Measurements from ENCODE around the gene GMDS.

Gene GMDS

DNA sequence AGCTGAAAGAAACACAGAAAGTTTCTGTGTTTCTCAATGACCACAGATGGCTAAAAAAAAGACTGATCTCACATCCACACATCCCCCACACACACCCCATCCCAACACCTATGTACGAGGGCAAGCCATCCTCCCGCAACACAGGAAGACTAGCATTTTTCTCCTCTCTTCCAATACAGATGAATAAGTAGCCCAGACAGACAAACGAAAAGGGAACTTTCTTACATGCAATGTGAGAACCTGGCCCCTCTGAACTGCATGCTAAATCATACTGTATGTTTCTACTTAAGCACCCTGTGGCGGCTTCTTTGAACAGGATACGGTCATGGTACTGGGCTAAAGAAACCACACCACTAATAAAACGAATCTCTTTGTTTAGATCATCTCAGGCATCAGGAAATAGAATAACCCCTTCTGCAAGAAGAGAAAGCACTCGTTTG is 116.2 kb downstream of the GMDS start:
- DNase-seq: no peak

DNA sequence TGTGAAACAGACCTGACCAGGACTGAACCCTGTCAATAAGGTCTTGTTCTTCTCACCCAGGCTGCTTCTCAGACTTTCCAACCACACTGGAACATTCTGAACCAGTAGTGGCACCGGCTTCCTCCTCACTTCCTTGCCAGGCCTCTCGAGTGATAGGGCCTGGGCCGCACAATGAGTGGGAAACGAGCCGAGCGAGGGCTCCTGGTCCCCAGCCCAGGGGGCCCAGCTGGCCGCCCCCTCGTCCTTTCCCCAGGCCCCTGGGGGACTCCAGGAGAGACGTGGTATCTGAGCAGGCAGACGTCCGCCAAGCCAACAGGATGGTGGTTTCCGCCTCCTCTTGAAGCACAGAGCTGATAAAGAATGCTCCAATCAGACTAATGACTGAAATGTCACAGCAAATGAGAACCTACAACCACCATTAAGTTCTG is 117.9 kb downstream of the GMDS start:
- DNase-seq: no peak

DNA sequence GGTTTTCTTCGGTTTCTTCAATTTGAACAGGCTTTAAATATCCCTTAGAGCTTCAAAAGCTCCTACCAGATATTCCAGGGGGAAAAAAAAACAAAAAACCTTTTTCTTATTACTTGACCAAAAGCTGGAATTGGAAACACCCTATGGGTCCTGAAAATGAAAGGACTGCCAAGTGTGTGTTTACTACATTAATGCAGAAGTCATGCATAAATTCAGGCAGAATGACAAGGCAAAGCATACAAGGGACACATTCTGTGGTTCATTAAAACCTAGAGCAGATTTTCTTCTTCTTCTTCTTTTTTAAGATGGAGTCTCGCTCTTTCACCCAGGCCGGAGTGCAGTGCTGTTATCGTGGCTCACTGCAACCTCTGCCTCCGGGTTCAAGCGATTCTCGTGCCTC is 119.1 kb downstream of the GMDS start:
- DNase-seq: no peak

DNA sequence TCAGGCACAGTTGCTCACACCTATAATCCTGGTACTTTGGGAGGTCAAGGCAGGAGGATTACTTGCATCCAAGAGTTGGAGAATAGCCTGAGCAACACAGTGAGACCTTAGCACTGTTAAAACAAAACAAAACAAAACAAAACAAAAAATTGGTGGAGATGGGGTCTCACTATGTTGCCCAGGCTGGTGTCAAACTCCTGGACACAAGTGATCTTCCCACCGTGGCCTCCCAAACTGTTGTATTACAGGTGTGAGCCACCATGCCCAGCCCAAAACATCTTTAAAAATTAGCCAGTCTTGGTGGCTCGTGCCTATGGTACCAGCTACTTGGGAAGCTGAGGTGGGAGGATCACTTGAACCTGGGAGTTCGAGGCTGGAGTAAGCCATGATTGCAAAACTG is 120.2 kb downstream of the GMDS start:
- no peak for DNase-seq

DNA sequence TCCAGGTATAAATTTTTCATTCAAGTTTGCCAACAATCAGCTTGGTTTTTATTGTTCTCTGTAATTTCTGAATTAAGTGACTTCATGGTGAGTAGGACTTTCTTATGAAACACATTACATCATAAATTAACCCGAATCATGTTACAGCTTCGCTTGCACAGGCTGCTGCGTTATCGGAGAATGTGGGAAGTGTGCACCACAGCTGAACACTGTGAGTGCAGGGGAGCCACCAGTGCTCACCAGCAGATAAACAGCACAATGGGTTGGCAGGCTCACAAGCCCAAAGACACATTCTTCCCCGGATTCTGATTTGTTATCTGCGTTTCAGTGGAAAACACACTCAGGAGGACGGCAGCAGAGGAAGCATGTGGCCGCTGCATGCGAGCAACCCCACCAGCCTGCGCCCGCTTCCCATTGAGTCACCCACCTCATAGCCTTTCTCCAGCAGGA is 121.1 kb downstream of the GMDS start:
- DNase-seq: no peak

DNA sequence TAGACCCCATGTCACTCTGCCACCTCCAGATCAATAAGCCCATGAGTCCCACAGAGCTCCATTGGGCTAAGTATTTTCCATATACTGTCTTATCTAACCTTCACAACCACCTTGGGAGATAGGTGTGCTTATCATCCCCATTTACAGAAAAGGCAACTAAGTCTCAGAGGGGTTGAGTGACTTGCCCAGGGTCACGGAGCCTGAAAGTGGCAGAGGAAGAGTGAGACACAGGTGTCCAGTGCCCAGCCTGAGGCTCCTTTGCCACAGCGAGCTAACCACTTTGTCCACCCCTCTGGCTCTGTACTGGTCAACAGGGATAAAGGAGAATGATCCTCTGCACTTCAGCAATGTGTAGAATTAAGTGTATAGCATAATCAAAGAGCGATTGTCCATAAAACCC is 124.5 kb downstream of the GMDS start:
- no peak for DNase-seq

DNA sequence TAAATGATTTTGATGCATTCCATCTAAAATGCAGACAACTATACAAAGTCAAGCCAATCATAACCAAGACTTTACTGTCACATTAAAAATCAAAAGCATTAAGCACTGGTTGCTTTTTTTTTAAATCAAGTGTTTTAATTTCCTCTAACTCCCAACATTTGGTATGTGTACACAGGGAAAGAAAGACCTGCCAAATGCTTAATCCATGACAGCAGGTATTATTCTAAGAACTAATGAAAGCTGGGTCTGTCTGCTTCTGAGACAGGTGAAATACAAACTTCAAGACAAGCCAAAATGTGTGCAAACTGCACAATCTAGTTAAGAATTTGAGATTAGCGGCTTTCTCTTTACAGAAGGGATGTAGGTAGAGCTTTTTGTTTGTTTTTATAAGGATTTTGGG is 126.1 kb downstream of the GMDS start:
- no peak for DNase-seq

DNA sequence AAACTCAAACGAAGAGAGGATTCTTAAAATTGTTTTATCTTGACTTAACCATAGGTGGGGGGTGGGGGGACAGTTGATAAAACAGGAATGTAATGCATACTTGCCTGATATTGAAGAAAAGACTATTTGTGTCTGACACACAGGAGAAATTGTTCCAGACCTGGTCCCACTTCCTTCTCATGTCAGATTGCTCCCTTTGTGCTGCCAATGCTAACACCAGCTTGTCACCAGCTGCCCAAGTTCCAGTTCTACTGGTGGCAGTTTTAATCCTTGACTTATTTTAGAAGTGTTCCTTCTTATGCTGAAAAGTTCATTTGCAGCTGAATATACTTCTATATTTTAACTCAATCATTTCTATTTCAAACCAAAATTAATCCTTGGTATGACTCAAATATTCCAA is 127.3 kb downstream of the GMDS start:
- no peak for DNase-seq

DNA sequence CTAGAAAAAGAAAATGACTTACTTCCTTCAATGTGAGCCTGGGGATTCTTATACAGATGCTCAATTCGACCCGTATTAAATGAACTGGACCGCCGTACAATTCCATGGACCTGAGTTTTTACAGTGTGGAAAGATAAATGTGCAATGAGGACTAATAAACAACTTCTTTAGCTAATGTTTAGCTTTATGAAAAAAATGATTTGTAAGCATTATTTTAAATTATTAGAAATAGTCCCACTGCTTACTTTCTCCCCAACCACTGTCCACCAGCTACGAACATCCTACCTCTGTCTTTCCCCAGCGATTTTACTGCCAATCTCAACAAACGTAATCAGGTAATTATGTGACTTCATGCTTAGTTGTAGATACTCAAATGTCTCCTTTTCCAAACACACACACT is 128.0 kb downstream of the GMDS start:
- no peak for DNase-seq

DNA sequence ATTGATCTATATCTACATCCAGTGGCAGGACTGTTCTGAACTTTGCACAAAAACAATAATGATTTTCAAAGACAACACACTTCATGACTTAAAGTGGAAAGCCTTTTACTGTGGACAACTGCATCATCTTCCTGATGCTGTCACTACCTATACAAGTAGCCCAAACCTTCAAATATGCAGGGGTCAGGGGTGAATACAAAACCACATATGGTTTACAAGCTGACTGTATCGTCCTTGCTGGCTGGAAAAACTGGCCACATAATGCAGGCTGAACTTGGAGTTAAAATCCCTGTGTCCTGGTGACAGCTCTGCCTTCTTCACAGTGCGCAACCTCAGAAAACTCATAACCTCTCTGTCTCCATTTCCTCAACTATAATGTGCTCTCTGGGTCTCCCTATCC is 128.9 kb downstream of the GMDS start:
- no peak for DNase-seq

DNA sequence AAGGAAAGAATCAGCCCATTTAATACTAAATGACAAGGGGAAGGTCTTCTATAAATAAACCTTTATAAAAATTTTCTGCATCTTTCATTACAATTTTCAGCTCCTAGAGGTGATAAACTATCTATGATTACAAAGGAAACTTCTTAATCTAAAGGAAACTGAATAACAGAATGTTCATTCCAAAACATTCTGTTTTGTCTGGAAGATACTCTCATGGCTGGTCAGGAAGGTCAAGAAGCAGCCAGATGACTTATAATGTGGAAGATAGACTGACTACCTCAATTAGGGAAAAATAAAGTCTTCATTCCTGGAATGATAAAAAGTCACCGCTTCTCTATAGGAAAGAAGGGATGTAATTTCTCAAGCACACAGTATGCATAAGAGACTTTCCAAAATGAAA is 131.3 kb downstream of the GMDS start:
- no peak for DNase-seq

DNA sequence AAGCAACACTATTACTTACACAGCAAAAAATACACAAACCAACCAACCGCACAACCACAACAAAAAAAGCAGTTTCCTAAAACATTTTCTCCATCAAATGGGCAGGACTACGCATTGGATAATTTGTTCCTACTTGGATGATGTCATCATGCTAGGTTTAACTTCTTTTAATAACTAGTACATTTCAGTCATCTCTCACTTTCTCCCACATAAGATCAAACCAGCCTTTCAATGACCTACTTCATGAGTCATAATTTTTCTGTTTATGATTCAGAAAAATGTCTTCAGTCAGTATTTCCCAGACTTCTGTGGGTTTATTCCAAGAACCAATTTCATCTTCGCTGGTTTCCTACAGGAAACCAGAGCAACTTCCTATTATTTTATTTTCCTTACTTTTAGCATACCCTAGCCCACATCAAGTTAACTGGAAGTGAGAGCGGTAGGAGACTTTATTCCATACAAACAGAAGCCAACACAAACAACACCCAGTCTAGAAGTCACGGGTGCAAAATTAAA is 134.2 kb downstream of the GMDS start:
- DNase-seq: no peak

DNA sequence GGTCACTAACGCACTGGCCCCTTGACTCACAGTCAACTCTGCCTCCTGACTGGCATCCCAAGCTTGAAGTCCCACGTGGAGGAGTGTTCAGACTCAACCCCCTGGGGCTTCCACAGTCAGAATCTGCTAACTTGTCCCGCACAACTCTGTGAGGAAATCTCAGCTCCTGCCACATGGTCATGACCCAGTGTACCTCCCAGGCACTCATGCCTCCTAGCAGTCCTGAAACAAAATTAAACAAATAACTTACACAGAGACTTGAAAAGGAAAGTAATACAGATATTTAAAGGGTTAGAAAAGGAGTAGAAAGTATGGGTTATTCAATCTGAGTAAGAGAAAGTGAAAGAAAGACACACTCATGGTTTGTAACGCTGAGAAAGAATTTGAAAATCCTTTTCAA is 134.9 kb downstream of the GMDS start:
- DNase-seq: no peak

DNA sequence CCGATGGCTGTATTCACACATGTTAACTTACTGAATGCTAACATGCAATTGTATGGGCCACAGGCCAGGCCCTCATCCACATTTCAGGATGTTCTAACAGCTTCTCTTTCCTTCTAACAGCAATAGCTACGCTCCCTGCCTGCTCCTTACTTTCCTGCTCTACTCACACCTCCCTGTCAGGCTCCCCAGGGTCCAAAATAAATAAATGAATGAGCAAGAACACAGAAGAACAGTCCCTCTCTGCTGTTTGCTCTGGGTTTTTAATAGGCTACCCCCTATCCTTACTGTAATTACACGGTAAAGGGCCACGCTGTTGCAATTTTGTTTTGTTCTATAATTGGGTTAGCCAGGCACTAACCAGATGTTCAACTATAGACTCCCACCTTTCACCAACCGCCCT is 135.6 kb downstream of the GMDS start:
- DNase-seq: peak; percentile 68

DNA sequence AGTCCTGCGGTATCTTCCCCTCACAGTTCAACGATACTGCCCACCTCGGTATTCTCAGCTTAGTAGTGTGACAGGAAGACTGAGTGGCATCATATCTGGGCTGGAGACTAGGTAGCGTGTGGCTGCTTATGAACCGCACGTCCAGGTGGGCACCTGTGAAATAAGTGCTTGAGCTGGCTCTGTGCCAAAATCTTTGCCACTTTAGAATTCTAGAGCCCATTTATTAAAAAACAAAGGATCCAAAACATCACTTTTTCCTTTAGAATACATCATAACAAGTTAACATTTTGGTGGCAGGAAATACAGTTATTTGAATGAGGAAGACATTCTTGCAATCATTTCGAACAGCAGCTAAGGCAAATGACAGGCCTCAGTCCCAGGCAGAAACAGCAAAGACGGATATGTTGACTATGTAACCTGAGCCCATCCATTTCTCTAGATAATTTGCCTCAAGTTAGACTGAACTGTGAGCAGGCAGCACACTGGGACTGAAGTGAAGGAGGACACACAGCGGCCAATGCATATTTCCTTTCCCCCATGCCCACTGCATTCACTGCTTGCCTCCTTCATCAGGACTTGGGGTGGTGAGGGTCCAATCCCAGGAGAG is 136.6 kb downstream of the GMDS start:
- DNase-seq: peak; percentile 89

DNA sequence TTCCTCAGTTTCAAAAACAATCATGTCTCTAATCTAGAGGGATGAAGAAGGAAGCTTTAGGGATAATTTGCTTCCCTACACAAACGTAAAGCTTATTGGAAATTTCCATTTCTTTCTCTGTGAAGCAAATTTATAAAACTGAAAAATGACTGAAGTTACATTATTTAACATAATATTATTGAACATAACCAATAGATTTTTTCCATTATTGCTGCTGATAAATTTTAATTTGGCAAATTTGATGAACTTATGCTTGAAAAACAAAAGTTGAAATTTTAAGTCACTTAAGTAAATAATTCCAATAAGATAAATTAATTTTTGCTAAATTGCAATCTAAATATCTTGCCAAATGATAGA is 140.9 kb downstream of the GMDS start:
- DNase-seq: no peak

DNA sequence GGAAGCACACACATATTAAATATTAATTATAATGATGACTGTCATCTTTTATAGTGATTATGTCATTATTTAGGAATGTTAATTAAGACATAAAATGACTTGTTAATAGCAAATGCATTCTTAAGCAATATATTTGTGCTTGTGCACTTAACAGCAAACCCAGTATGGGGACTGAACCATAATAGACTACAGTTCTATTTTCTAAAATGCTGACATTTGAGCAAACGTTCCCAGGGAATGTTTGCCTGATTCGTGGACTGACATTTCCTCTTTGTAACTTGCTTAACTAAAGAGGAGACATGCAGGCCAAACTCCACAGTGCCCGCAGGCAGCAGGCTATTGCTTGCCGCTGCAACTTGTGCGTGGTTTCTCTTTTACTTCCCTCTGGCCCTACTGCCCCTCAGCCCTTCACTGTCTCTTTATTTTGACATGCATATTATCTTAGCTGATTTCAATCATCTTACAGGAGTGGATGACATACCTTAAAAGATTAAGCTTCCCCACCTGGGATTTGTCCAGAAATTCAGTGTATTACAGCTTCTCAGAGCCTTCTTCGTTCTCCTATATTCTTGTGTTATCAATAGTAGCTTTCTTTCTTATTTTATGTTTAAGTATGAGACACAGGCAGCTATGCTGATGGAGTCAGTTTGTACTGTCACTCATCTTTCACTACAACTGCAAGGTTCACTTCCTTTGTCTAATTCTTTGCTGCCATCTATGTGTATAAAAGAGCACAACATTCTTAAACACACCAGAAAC is 141.5 kb downstream of the GMDS start:
- DNase-seq: peak; percentile 75

DNA sequence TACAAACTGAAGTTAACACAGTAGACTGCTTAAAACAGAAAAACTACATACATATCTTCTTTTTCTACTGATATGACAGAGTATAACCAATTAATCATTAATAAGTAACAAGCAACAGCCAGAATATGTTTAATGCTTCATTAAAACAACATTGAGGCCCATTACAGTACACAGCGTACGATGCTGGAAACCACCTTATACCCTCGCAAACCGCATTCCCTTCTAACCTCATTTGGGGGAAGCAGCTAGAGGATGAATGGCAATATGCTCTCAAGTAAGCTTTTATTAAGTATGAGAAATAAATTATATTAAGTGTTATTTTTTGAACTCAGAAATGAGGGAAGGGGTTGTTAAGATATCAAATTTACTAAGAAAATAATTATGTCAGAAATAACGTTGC is 142.4 kb downstream of the GMDS start:
- no peak for DNase-seq

DNA sequence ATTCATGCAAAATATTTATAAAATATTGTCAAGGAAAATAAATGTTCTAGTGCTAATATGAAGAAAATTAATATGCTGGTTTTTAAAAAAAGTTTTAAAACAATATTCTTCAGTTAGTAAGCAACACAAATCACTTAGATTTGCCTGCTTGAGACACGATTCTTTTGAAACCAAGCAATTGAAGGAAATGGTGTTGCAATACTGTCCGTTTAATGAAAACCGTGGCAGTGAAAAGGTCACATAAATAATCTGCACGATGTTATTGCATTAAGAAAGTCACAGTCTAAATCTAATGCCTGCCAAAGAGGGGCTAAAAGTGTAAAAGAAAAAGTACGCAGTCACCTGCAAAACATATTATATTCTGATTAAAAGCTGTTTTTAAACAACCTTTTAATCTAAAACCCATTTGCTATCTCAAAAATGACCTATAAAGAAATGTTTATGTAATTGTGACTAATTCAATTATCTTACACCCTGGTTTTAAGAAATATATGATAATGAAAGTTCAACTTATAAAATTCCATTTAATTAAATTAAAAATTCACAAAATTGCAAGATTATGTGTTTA is 143.0 kb downstream of the GMDS start:
- no peak for DNase-seq

DNA sequence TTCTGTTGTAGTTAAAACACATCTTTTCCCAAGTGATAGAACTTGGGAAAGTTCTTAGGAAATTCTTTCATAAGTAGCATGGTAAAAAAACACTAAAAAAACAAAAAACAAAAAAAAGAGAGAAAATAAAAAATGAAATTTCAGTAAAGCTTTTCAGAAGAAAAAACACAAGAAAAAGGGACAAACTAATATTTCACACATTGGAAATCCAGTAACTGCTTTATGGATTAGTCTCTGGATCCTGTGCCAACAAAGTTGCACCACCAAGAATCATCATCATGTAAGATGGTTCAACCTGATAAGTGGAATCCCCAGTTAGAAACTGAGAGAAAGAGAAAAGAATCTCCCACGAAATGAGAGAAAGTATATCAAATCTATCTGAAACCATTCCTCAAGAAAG is 144.2 kb downstream of the GMDS start:
- DNase-seq: no peak

DNA sequence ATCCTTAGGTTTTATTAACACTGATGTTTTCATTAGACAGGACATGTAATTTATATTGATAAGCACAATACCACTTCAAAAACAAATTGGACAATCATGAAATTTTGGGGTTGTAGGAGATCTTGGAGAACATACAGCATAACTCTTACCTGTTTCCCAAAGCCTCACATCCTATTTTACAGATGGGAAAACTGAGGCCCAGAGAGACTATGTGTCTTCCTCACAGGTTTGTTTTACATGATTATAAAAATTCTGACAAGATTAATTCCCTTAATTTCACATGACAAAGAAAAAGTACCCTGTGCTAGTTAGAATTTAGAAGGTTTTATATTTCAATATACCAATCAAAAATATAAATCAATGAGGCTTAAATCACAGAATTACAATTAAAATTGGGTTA is 145.5 kb downstream of the GMDS start:
- no peak for DNase-seq

DNA sequence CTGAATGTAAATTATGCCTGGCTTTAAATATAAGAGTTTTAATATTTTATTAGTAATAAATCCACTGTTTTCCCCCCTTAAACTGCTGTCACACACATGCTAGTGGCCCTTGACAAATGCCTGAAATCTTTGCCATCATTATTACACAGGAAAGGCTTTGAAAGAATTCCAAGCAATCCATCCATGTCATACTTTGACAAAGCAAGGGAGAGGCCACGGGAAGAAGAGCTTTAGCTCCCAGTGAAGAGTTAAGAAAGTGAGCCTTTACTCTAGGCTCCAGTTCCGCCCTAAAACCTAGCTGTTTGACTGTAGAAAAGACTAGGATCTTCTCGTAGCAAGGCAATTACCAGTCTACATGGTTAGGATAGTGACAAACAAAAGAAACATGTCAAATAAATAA is 147.9 kb downstream of the GMDS start:
- DNase-seq: no peak

DNA sequence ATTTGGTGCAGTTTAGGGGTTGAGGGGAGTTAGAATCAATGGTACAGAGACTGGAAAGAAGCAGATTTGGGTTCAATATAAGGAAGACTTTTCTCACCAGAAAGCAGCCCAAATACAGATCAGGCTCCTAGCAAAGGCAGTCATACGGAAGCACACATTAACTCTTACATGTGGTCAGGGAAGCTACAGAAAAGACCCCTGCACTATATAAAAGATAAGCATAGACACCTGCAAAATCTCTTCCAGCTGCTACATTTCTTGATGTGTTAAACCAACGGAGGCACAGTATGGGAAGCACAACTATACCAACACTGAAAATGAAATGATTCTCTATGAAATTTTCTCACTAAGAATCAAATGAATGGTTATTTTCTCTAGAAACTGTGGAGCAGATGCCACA is 150.8 kb downstream of the GMDS start:
- DNase-seq: no peak

DNA sequence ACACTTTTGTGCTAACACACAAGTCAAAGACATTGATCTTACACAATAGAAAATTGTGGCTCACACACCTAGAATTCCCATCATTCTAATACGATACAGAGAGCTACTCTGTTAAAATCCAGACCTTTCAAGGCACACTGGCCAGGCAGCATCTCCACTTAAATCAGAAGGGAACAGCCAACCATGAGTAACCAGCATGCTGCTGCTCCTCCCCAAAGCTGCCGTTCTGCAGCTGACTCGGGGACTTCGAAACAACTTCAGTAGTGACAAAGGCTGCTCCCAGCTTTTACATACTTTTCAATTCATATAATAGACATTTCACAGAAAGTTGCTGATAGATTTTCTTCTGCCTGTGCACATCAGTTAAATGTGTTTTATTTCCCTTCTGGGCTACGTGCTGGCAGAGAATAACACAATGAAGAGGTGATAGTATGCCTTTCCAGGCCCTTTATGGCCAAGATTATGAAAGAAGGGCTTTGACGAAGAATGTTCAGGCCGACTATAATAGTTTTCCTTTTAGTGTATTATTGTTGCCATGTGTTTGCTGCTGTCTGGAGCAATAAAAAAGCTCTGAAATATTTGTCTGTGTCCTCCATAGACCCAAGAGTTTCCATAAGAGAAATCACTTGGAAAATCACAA is 159.0 kb downstream of the GMDS start:
- DNase-seq: no peak

All from NCI-H2171 treated with DMSO at 0.1 percent for 48 hours (cell line).